SK-N-SH (cell line): Measurements from ENCODE around the gene NAPEPLD.
A peak's percentile ranks its signal among the peaks of the same experiment; 100 is the strongest.

Experiments
- CHD2 ChIP-seq: fragments of 150-350 bp; IDR thresholded peaks from 2 replicates; pipeline ENCODE4 v1.6.1; 2018; ENCODE audit warnings: low read length; ENCODE audit not compliant: partially characterized antibody
- CTCF ChIP-seq: fragments of 200-600 bp; sonication (generic); IDR thresholded peaks from 2 replicates; pipeline ENCODE4 v1.6.1; 2017; ENCODE audit warnings: antibody characterized with exemption, mild to moderate bottlenecking, moderate library complexity
- RAD21 ChIP-seq: IDR thresholded peaks from 2 replicates; pipeline ENCODE4 v1.6.1; 2012; ENCODE audit warnings: mild to moderate bottlenecking, low read length
- TF ChIP-seq, protein P1 (sequence below): fragments of 150-350 bp; IDR thresholded peaks from 2 replicates; pipeline ENCODE4 v1.6.1; 2017; ENCODE audit warnings: antibody characterized with exemption, low read length, low read depth, borderline replicate concordance
- TF ChIP-seq, protein P2 (sequence below): fragments of 150-350 bp; IDR thresholded peaks from 2 replicates; pipeline ENCODE4 v1.6.1; 2016; ENCODE audit warnings: mild to moderate bottlenecking, low read depth, low read length
- TF ChIP-seq, protein P3 (sequence below): IDR thresholded peaks from 2 replicates; pipeline ENCODE4; 2012

DNA sequence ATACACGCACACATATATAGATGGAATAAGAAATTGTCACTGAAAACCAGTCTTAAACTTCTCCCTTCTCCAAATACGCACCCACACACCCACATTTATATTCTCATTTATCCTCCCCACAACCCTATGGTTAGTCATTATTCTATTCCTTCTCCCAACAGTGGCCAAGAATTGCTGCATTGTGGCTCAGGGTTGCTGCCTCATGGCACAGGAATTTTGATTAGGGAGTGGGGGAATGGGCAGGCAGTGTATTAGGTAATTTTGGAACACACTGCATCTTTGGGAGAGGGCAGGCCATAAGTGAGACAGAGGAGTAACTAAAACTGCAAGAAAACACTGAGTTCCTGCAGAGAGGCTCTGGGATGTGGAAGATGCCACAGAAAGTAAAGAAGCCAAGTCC, 35.7 kb downstream of the NAPEPLD start:
- TF ChIP-seq CHD2 (no peak), CTCF (no peak), RAD21 (no peak)
- TF ChIP-seq, protein P1, sequence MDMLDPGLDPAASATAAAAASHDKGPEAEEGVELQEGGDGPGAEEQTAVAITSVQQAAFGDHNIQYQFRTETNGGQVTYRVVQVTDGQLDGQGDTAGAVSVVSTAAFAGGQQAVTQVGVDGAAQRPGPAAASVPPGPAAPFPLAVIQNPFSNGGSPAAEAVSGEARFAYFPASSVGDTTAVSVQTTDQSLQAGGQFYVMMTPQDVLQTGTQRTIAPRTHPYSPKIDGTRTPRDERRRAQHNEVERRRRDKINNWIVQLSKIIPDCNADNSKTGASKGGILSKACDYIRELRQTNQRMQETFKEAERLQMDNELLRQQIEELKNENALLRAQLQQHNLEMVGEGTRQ, result no peak
- TF ChIP-seq, protein P2, sequence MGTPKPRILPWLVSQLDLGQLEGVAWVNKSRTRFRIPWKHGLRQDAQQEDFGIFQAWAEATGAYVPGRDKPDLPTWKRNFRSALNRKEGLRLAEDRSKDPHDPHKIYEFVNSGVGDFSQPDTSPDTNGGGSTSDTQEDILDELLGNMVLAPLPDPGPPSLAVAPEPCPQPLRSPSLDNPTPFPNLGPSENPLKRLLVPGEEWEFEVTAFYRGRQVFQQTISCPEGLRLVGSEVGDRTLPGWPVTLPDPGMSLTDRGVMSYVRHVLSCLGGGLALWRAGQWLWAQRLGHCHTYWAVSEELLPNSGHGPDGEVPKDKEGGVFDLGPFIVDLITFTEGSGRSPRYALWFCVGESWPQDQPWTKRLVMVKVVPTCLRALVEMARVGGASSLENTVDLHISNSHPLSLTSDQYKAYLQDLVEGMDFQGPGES, result no peak
- TF ChIP-seq, protein P3, sequence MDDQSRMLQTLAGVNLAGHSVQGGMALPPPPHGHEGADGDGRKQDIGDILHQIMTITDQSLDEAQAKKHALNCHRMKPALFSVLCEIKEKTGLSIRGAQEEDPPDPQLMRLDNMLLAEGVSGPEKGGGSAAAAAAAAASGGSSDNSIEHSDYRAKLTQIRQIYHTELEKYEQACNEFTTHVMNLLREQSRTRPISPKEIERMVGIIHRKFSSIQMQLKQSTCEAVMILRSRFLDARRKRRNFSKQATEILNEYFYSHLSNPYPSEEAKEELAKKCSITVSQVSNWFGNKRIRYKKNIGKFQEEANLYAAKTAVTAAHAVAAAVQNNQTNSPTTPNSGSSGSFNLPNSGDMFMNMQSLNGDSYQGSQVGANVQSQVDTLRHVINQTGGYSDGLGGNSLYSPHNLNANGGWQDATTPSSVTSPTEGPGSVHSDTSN, result 0 out of 2 replicates have a peak, but pooled peaks have one; percentile 5
